C4-2B (cell line): Measurements from ENCODE around the gene RAB18.
"Not testable (repeated sequence)": the region's sequence is repeated elsewhere in the genome, so short reads cannot be mapped to it uniquely, and the experiment has no call there.

Experiments
- H3K27ac ChIP-seq: fragments of 450-650 bp; 2 replicates; pipeline ENCODE4 v1.5.1; 2017
- ZFX ChIP-seq: fragments of 450-650 bp; IDR thresholded peaks from 2 replicates; pipeline ENCODE4 v1.6.1; 2017
- TF ChIP-seq, protein P1 (sequence below): fragments of 450-650 bp; conservative IDR thresholded peaks from 2 replicates; pipeline ENCODE4 v1.5.1; 2017; ENCODE audit warnings: mild to moderate bottlenecking

The RAB18 gene

DNA sequence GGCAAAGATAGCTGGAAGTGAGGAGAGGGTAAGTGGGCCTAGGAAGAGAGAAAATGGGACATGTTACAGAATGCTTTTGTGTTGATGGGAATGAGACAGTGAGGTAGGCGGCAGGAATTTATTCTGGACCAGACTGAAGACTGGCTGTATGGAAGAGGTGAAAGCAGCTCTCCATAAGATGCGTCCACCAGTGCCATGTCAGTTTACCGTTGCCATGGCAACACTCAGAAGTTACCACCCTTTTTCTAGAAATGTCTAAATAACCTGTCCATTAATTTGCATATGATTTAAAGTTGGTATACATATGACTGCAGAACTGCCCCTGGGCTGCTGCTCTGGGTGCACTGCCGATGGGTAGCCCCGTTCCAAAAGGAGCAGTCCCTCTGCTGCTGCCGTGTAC, 46.7 kb downstream of the RAB18 start:
- TF ChIP-seq, protein P1, sequence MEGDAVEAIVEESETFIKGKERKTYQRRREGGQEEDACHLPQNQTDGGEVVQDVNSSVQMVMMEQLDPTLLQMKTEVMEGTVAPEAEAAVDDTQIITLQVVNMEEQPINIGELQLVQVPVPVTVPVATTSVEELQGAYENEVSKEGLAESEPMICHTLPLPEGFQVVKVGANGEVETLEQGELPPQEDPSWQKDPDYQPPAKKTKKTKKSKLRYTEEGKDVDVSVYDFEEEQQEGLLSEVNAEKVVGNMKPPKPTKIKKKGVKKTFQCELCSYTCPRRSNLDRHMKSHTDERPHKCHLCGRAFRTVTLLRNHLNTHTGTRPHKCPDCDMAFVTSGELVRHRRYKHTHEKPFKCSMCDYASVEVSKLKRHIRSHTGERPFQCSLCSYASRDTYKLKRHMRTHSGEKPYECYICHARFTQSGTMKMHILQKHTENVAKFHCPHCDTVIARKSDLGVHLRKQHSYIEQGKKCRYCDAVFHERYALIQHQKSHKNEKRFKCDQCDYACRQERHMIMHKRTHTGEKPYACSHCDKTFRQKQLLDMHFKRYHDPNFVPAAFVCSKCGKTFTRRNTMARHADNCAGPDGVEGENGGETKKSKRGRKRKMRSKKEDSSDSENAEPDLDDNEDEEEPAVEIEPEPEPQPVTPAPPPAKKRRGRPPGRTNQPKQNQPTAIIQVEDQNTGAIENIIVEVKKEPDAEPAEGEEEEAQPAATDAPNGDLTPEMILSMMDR = no peak
- no peak for TF ChIP-seq ZFX

DNA sequence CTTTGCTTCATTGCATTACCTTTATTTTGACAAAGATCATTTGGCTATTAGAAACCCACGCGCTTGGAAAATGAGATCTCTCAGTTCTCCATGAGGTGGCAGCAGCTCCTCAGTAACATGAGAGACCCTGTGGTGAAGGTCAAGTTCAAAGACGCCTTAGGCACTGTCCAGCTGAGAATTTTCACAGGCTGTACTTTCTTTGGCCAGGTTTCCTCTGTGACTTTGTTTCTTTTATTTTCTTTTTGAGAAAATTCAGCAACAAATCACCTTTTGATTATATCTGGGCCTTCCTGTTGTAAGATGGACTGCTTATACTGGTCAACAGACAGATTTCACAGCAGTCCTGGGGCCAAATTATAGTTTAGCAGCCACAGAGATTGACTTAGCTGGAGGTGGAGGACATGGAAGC, 54.5 kb downstream of the RAB18 start:
- TF ChIP-seq ZFX = no peak
- TF ChIP-seq, protein P1 = peak; percentile 88
- H3K27ac ChIP-seq = no peak overlapping the region

More for the DNA sequence above, 46.7 kb downstream of the RAB18 start:
- no peak overlapping the region for H3K27ac ChIP-seq

DNA sequence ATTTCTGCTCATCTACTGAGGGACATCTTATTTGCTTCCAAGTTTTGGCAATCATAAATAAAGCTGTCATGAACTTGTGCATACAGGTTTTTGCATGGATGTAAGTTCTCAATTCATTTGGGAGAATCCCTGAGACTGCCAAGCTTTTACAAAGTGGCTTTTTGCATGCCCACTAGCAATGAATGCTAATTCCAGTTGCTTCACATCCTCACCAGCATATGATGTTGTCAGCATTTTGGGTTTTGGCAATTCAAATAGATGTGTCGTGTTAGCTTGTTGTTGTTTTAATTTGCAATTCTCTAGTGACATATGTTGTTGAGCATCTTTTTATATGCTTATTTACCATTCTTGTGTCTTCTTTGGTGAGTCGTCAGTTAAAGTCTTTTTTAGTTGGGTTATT, 57.2 kb downstream of the RAB18 start:
- no peak for TF ChIP-seq ZFX
- TF ChIP-seq, protein P1 = no peak
- no peak overlapping the region for H3K27ac ChIP-seq

DNA sequence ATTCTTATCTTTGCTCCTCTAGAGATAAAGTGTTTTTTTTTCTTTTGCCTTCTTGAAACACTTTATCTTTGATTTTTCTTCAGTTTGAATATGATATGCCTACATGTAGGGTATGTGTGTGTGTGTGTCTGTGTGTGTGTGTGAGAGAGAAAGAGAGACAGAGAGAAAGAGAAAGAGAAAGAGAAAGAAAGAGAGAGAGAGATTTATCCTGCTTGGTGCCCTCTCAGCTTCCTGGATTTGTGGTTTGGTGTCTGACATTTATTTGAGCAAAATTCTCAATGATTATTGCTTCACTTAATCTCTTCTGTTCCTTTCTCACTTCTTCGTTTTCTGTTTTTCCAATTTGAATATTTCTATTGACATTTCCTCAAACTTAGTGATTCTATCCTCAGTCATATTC, 60.3 kb downstream of the RAB18 start:
- TF ChIP-seq ZFX = no peak
- H3K27ac ChIP-seq = no peak overlapping the region

DNA sequence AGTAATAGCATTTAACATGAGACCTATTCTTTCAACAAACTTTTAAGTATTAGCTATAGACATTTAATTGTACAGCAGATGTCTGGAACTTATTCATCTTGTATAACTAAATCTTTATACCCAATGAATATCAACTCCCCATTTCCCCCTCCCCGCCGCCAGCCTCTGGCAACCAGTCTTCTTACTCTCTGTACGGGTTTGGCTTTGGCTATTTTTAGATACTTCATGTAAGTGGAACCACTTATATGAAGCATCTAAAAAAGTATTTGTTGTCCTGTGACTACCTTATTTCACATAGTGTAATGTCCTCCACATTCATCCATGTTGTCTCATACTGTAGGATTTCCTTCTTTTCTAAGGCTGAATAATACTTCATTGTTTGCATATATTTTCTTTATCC, 60.8 kb downstream of the RAB18 start:
- no peak overlapping the region for H3K27ac ChIP-seq
- TF ChIP-seq ZFX = no peak
- TF ChIP-seq, protein P1 = no peak

DNA sequence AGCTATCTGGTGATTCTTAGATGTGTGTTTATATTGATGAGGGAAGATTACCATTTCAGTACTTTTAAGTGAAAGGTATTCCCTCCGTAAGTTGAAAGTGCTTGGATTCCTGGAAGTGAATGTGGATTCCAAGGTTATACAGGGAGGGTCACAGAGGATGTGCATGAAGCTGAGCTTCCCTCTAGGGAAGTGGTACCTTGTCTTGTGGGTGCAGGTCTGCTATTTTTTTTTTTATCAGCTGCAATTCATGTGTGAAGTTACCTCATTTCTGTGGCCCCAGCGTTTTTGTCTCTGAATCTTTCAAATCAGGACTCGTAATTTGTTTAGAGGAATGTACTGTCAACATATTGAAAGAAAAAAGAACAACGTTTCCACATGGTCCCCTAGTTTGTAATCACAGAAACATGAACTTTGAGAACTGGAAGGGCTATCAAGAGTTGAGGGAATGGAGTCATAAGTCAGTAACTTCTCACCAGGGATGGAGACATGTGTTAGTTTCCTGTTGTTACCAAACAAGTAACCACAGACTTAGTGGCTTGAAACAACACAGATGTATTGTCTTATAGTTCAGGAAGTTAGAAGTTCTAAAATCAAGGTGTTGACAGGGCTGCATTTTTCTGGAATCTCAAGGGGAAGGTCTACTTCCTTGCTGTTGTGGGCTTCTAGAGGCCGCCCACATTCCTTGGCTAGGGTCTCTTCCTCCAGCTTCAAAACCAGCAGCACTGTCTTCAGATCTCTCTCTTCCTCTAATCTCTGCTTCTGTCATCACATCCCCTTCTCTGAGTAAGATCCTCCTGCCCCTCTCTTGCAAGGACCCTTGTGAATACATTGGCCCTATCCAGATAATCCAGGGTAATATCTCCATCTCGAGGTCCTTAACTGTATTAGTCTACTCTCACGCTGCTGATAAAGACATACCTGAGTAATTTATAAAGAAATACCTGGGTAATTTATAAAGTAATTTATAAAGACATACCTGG, 64.4 kb downstream of the RAB18 start:
- TF ChIP-seq, protein P1 = no peak
- no peak for TF ChIP-seq ZFX
- H3K27ac ChIP-seq = no peak overlapping the region

DNA sequence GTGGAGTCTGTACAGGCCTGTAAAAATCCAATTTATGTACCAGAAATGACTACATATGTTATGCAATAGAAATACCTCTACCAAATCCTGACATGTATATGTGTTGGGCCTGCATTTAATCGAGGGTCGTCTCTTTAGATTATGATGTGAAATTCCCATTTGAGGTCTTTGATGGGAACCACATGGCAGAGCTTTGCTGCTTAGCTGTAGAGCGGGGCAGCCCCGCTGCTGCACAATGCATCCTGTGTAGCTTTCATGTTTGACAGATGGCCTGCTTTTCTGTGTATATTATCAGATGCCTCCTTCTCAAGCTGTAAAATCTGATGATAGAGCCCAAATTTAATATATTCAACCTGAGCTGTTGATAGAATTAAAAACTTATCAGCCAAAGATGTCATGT, 65.8 kb downstream of the RAB18 start:
- TF ChIP-seq, protein P1 = no peak
- TF ChIP-seq ZFX = no peak
- H3K27ac ChIP-seq = no peak overlapping the region

DNA sequence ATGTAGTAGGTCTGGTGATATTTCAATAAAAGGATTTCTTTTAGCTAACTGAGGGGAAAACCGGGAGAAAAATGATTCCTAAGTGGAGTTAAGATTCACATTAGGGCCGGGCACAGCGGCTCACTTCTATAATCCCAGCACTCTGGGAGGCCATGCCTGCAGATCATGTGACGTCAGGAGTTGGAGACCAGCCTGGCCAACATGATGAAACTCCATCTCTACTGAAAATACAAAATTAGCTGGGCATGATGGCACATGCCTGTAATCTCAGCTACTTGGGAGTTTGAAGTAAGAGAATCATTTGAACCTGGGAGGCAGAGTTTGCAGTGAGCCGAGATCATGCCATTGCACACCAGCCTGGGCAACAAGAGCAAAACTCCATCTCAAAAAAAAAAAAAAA, 72.9 kb downstream of the RAB18 start:
- not testable (repeated sequence) for H3K27ac ChIP-seq
